NCI-H1436 (cell line): ENCODE results near the gene CACNA1B.
"Not testable (repeated sequence)": the region's sequence is repeated elsewhere in the genome, so short reads cannot be mapped to it uniquely, and the experiment has no call there.

Source experiments
- DNase-seq: peaks from one replicate; lab custom pipeline; 2025; lab: John Stamatoyannopoulos, UW

CACNA1B gene

GRCh38 chr9:138143491-138143890, 265.9 kb downstream of the CACNA1B start:
- not testable (repeated sequence) for DNase-seq

- not testable (repeated sequence) for DNase-seq
These were observed 270.0 kb downstream of the CACNA1B start for GRCh38 chr9:138147556-138147955.

- DNase-seq = not testable (repeated sequence)
These were observed 272.4 kb downstream of the CACNA1B start for GRCh38 chr9:138149672-138150656.

- DNase-seq = not testable (repeated sequence)
These were observed 278.2 kb downstream of the CACNA1B start for GRCh38 chr9:138155788-138156187.

- not testable (repeated sequence) for DNase-seq
These were observed 289.2 kb downstream of the CACNA1B start for GRCh38 chr9:138166793-138167192.
